ENCODE results near the gene YWHAG.
A peak's percentile ranks its signal among the peaks of the same experiment; 100 is the strongest.
"Not testable (repeated sequence)": the region's sequence is repeated elsewhere in the genome, so short reads cannot be mapped to it uniquely, and the experiment has no call there.

Gene YWHAG

GRCh38 chr7:76300166-76300731 lies 58.5 kb downstream of the YWHAG start:
- H3K4me1 ChIP-seq: peaks cover 11% of the 10 kb centered on the region
- H3K9ac ChIP-seq: no peak overlapping the region
- no peak overlapping the region for H3K27ac ChIP-seq

GRCh38 chr7:76296743-76297740 lies 61.7 kb downstream of the YWHAG start:
- no peak for TF ChIP-seq CTCF (IDR thresholded peaks at IDR 0.05)
- H3K27me3 ChIP-seq (ENCODE audit: control insufficient read depth, insufficient read depth, low read length): no peaks in the 10 kb centered on the region
- H3K36me3 ChIP-seq (ENCODE audit: control insufficient read depth, insufficient read depth, low read length): no peaks in the 10 kb centered on the region
- H3K79me2 ChIP-seq: no peaks in the 10 kb centered on the region
- peak overlapping the region; percentile 25 for H3K27ac ChIP-seq
- peaks cover 15% of the 10 kb centered on the region for H3K4me1 ChIP-seq
- H3K9me3 ChIP-seq (ENCODE audit: control insufficient read depth, low read length): no peaks in the 10 kb centered on the region
- no peak overlapping the region for H3K4me3 ChIP-seq (ENCODE audit: low read depth, low read length)
- no peak overlapping the region for H3K9ac ChIP-seq
- H3K4me2 ChIP-seq (ENCODE audit: low read length): no peak overlapping the region
- peak overlapping the region; percentile 56 for H2AFZ ChIP-seq

More at GRCh38 chr7:76300166-76300731, 58.5 kb downstream of the YWHAG start:
- Histone ChIP-seq H3K9me3 (ENCODE audit: control insufficient read depth, low read length) (no peaks in the 10 kb centered on the region), H3K27me3 (ENCODE audit: control insufficient read depth, insufficient read depth, low read length) (no peaks in the 10 kb centered on the region), H3K4me2 (ENCODE audit: low read length) (no peak overlapping the region), H3K36me3 (ENCODE audit: control insufficient read depth, insufficient read depth, low read length) (no peaks in the 10 kb centered on the region), H2AFZ (no peak overlapping the region), H3K79me2 (no peaks in the 10 kb centered on the region), H3K4me3 (ENCODE audit: low read depth, low read length) (no peak overlapping the region)
- no peak for TF ChIP-seq CTCF (IDR thresholded peaks at IDR 0.05)

- TF ChIP-seq CTCF (IDR thresholded peaks at IDR 0.05): no peak
- Histone ChIP-seq H3K4me1 (peaks cover 16% of the 10 kb centered on the region), H3K27me3 (ENCODE audit: control insufficient read depth, insufficient read depth, low read length) (no peaks in the 10 kb centered on the region), H3K27ac (peak overlapping the region; percentile 81), H3K79me2 (no peaks in the 10 kb centered on the region), H3K4me2 (ENCODE audit: low read length) (peak overlapping the region; percentile 78), H3K9ac (no peak overlapping the region), H3K36me3 (ENCODE audit: control insufficient read depth, insufficient read depth, low read length) (no peaks in the 10 kb centered on the region), H3K9me3 (ENCODE audit: control insufficient read depth, low read length) (no peaks in the 10 kb centered on the region), H3K4me3 (ENCODE audit: low read depth, low read length) (peak overlapping the region; percentile 42), H2AFZ (peak overlapping the region; percentile 70)
Observed at GRCh38 chr7:76294344-76295024, 64.3 kb downstream of the YWHAG start.

- no peaks in the 10 kb centered on the region for H3K79me2 ChIP-seq
- TF ChIP-seq CTCF (IDR thresholded peaks at IDR 0.05): no peak
- no peaks in the 10 kb centered on the region for H3K9me3 ChIP-seq (ENCODE audit: control insufficient read depth, low read length)
- peak overlapping the region; percentile 81 for H3K27ac ChIP-seq
- peaks cover 16% of the 10 kb centered on the region for H3K4me1 ChIP-seq
- no peak overlapping the region for H3K4me2 ChIP-seq (ENCODE audit: low read length)
- H2AFZ ChIP-seq: peak overlapping the region; percentile 79
- H3K36me3 ChIP-seq (ENCODE audit: control insufficient read depth, insufficient read depth, low read length): no peaks in the 10 kb centered on the region
- H3K27me3 ChIP-seq (ENCODE audit: control insufficient read depth, insufficient read depth, low read length): no peaks in the 10 kb centered on the region
- peak overlapping the region; percentile 20 for H3K4me3 ChIP-seq (ENCODE audit: low read depth, low read length)
- no peak overlapping the region for H3K9ac ChIP-seq
Observed at GRCh38 chr7:76293407-76293901, 65.3 kb downstream of the YWHAG start.

- not testable (repeated sequence) for H3K4me3 ChIP-seq (ENCODE audit: low read depth, low read length); H3K9ac ChIP-seq; H3K27me3 ChIP-seq (ENCODE audit: control insufficient read depth, insufficient read depth, low read length); H3K9me3 ChIP-seq (ENCODE audit: control insufficient read depth, low read length); H3K4me2 ChIP-seq (ENCODE audit: low read length); H3K36me3 ChIP-seq (ENCODE audit: control insufficient read depth, insufficient read depth, low read length); H3K79me2 ChIP-seq
- peak overlapping the region; percentile 81 for H3K27ac ChIP-seq
- peaks cover 16% of the 10 kb centered on the region for H3K4me1 ChIP-seq
- peak overlapping the region; percentile 79 for H2AFZ ChIP-seq
Observed at GRCh38 chr7:76292911-76293310, 65.9 kb downstream of the YWHAG start.
